Endothelial cell of umbilical vein (primary cell): ENCODE results near the gene RSKR.

Experiments used
- EZH2 ChIP-seq: IDR thresholded peaks from 2 replicates; pipeline ENCODE4 v1.6.1; 2012; ENCODE audit warnings: borderline replicate concordance, low read depth, mild to moderate bottlenecking, moderate library complexity, low read length, inconsistent platforms; ENCODE audit not compliant: severe bottlenecking
- POLR2A ChIP-seq: IDR thresholded peaks from 2 replicates; pipeline ENCODE4 v1.6.1; 2012; ENCODE audit warnings: low read depth, mild to moderate bottlenecking, control low read depth, low read length
- POLR2AphosphoS5 ChIP-seq: IDR thresholded peaks from 2 replicates; pipeline ENCODE4 v1.6.1; 2012; ENCODE audit warnings: low read depth, mild to moderate bottlenecking, control low read depth, low read length, moderate library complexity; ENCODE audit not compliant: insufficient read depth
- TF ChIP-seq, protein P1 (sequence below), 2 donors: IDR thresholded peaks; 1 replicate in 1 of 2; 2 replicates in 1 of 2; pipeline ENCODE4 v1.5.1; 2011; ENCODE audit warnings: low read length in 2 of 2, mild to moderate bottlenecking in 2 of 2, moderate library complexity in 2 of 2, control low read depth in 1 of 2, inconsistent platforms in 1 of 2, low read depth in 1 of 2; ENCODE audit not compliant: insufficient read depth in 1 of 2; ENCODE audit errors: extremely low read depth in 1 of 2
- TF ChIP-seq, protein P2 (sequence below): IDR thresholded peaks from 2 replicates; pipeline ENCODE4 v1.6.1; 2011; ENCODE audit not compliant: insufficient read depth, insufficient read length

DNA sequence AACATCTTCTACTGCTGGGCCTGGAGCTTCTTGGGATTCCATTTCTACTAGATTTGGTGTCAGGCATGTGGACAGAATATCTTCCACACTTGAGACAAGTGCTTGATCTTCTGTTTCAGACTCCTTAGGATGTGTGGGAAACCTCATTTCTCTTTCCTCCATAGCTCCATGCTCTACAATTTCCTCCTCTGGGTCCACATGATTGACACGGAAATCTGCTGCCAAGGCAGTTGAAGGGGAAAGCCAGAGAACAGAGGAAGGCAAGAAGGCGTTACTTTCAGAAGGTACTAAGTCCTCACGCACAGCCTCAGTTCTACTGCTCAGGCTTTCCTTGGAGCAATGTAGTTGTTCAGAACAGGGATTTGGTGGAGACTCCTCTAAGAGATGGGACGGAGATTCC, 21.7 kb downstream of the RSKR start:
- TF ChIP-seq, protein P1, sequence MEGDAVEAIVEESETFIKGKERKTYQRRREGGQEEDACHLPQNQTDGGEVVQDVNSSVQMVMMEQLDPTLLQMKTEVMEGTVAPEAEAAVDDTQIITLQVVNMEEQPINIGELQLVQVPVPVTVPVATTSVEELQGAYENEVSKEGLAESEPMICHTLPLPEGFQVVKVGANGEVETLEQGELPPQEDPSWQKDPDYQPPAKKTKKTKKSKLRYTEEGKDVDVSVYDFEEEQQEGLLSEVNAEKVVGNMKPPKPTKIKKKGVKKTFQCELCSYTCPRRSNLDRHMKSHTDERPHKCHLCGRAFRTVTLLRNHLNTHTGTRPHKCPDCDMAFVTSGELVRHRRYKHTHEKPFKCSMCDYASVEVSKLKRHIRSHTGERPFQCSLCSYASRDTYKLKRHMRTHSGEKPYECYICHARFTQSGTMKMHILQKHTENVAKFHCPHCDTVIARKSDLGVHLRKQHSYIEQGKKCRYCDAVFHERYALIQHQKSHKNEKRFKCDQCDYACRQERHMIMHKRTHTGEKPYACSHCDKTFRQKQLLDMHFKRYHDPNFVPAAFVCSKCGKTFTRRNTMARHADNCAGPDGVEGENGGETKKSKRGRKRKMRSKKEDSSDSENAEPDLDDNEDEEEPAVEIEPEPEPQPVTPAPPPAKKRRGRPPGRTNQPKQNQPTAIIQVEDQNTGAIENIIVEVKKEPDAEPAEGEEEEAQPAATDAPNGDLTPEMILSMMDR (IDR thresholded peaks at IDR 0.05; ENCODE audit: extremely low read depth in 1 of 2, insufficient read depth in 1 of 2, low read depth in 1 of 2, low read length in 2 of 2): no peak
- no peak for TF ChIP-seq EZH2
- TF ChIP-seq, protein P2, sequence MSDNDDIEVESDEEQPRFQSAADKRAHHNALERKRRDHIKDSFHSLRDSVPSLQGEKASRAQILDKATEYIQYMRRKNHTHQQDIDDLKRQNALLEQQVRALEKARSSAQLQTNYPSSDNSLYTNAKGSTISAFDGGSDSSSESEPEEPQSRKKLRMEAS: no peak
- no peak for TF ChIP-seq POLR2AphosphoS5
- TF ChIP-seq POLR2A: no peak
